ENCODE measurements around the gene STPG3.

The STPG3 gene

DNA sequence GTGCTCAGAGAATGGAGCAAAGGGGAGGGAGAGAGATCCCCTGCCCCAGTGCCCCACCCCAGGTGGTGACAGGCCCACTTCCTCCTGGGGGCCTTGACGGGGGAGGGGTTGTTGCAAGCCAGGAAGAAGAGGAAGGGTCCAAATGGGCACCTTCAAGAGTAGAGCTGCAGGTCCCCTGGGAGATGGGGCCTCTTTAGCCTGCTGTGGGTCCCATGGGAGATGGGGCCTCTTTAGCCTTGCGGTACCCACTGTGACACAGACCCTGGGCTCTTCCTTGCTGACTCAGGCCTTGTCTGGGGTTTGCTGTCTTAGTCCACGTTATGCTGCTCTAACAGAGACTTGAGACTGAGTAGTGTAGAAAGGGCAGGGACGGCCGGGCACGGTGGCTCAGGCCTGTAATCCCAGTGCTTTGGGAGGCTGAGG lies 16.9 kb downstream of the STPG3 start:
- no peak for DNase-seq

DNA sequence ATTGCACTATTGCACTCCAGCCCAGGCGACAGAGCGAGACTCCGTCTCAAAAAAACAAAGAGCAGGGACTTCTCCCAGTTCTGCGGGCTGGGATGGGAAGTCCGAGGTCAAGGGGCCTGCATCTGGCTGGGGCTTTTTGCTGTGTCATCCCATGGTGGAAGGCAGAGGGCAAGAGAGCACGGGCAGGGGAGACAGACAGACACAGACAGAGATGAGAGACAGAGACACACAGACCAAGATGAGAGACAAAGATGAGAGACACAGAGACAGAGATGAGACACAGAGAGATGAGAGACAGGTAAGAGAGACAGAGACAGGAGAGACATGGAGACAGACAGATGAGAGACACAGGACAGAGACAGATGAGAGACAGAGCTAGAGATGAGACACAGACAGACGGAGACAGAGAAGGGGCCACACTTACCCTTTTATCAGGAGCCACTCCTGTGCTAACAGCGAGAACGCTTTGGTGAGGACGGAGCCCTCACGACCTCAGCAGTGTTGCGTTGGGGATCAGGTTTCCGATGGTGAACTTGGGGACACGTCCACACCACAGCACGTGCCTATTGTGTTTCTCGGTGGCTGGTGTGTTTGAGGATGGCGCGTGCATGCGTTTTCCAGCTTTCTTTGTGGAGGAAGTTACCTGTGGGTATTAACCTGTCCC lies 17.6 kb downstream of the STPG3 start:
- no peak for DNase-seq

DNA sequence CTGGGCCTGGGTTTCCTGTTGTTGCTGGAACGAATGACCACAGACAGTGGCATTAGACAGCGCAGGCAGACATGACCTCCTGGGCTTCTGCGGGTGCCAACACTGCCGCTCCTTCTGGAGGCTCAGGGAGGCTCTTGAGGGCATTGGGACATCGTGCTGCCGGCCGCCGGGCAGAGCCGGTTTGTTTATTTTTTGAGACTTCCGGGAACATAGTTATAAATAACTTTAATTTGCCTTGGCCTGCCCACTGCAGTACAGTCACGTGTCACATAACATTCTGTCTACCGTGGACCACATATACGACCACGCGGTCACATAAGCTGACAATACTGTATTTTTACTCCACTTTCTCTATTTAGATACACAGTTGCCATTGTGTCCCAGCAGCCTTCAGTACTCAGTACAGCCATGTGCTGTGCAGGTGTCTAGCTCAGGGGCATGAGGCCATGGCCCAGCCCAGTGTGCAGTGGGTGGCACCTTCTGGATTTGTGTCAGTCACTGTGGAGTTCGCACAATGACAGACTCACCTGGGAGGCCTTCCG lies 18.2 kb downstream of the STPG3 start:
- no peak for DNase-seq

- peak; percentile 36 for DNase-seq
These were observed 20.0 kb downstream of the STPG3 start for GRCh38 chr9:137270929-137271695.

DNA sequence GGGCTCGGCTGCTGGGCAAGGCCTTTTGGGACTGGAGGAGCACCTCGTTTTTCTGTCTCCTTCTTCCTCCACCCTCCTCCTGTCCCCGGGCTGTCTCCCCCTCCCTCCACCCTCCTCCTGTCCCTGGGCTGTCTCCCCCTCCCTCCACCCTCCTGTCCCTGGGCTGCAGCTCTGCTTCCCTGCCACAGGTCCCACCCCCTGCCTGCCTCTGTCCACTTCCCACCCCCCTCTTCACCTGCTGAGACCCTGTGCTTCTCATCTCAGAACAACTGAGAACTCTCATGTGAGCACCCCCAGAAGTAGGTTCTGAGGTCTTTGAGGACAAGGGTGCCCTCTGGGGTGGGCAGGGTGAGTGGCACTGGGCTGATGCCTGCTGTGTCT lies 20.6 kb downstream of the STPG3 start:
- no peak for DNase-seq

DNA sequence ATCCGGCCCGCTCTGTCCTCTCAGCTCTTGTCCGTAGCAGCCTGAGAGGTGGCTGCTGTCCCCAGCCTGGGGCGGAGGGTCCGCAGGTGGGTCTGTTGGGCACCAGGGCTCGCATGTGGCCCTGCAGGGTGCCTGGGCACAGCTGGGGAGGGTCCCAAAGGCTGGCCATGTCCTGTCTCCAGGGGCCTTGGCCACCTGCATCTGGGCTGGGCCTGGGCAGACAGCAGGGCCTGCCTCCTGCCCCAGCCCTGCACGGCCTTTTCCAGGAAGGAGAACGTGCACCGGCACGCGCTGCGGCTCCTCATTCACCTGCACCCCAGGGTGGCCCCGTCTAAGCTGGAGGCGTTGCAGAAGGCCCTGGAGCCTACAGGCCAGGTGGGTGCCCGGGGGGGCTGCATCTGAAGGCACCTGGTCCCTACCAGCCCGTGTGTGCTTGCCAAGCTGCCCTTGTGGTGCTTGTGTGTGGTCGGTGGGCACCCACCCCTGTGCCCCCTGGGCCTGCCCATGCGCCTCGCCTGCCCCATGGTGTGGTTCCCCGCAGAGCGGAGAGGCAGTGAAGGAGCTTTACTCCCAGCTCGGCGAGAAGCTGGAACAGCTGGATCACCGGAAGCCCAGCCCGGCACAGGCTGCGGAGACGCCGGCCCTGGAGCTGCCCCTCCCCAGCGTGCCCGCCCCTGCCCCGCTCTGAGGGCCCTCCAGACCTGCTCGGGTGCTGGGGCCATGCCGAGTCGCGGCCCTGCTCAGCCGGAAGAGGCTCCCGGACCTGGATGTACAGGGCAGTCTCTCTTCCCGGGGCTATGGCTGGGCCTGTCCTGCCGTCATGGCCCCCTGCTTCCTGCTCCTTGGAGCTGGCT lies 21.4 kb downstream of the STPG3 start:
- no peak for DNase-seq

- no peak for DNase-seq
These were observed 22.0 kb downstream of the STPG3 start for GRCh38 chr9:137273095-137273490.

DNA sequence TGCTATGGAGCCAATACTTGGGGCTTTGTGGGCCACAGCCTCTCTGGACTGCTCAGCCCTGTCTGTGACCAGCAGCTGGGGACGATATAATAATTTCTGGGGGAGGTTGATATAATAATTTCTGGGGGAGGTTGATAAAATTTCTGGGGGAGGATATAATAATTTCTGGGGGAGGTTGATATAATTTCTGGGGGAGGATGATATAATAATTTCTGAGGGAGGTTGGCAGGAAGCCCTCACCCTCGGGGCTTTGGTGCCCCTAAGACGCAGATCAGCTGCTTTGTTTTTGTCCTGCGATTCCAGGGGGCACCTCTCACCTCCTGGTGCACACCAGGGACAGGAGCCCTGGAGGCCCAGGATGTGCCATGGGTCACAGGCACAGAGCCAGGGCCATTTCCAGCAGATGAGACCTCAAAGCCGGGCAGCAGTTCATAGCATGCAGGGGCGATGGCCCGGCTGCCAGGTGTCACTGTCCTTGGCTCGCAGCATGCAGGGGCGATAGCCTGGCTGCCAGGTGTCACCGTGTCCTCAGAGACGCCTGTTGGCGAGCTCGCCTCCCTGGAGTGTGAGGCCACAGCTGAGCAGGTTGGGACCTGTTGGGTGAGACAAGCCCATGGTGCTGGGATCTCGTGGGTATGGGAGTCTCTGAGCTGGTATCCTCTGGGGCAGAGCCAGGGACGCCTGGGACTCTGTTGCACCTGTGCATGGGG lies 22.7 kb downstream of the STPG3 start:
- DNase-seq: no peak

DNA sequence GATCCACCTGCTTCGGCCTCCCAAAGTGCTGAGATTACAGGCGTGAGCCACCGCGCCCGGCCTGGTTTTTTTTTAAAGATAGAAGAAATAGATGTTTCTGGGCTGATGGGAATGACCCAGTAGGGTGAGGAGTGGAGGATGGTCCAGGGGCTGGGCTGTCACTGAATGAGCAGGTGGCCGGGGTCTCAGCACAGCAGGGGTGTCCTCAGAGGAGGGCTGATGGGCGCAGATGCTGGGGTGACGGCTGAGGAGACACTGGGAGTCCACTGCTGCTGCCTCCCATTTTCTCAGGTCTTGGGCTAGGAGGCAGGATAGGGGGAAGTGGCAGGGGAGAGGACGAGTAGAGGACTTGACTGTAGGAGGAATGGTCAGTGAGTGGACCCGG lies 24.1 kb downstream of the STPG3 start:
- no peak for DNase-seq

DNA sequence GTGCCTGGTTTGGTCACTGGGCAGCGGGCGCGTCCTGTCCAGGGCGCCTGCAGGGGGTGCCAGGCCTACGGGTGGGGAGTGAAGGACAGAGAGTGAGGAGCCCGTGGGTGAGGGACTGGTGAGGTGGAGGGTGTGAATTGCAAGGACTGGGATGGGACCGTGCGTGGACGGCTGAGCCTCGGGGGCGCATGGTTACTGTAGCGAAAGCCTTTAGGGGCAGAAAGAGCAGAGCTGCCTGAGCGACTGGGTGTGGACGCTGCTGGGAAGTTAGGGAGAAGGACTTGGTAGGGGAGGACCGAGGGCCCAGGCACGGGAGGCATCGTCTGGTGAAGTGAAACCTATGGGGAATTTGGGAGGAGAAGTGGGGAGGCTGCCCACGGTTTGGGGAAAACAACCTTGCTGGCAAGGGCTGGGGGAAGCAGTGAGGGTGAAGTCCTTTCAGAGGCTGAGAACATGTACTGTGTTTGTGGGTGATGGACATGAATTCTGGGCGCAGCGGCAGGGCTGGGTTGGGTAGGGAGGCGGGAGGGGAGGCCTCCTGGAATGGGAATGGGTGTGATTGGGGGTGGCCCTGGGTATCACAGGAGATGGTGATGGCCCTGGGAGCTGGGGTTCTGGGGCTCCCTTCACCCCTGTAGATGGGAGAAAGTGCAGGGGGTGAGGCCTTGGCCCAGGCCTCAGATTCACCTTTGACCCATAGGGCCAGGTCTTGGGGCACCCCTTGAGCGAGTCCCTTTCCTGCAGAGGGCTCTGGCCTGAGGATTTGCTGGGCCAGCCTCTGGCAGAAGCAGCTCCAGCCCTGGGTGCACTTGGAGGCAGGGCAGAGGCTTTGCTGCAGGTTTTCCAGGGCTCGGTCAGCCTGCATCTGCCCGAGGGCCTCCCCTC lies 24.7 kb downstream of the STPG3 start:
- DNase-seq: no peak

GRCh38 chr9:137276473-137277328 lies 25.6 kb downstream of the STPG3 start:
- no peak for DNase-seq

DNA sequence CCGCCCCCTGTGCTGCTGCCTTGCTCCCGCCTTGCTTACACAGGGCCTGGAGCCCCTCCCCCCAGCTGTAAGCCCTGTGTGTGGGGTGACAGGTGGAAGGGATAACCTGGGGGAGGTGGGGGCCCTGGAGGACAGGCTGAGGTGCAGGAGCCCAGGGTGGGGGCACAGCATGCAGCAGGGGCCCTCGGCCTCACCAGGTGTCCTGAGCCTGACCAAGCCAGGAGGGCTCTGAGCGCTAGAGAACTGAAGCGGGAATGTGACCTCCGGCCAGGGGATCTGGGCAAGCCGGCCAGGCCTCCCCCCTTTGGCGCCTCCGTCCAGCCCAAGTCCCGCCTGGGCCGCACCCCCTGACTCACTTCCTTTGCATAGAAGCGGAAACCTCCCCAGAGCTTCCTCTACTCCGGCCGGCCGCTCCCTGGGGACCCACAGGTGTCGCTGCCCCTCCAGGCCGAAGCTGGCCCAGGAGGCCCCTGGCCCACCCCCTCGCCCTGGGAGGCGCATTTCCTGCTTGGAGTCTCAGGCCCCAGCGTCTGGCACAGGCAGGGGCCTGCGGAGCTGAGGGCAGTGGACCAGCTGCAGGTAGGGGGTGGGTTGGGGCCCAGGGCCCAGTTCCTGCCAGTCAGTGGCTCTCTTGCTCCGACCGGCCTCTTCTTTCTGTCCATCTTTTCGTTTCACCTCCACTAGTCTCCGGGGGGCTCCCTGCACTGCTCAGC lies 26.4 kb downstream of the STPG3 start, which contains the start of gene TOR4A:
Gene TOR4A (plus strand): TSS at position 398 of the 713 bp plus-strand sequence. CDS start 964 bp downstream, outside the sequence.
- DNase-seq: peak; percentile 66

DNA sequence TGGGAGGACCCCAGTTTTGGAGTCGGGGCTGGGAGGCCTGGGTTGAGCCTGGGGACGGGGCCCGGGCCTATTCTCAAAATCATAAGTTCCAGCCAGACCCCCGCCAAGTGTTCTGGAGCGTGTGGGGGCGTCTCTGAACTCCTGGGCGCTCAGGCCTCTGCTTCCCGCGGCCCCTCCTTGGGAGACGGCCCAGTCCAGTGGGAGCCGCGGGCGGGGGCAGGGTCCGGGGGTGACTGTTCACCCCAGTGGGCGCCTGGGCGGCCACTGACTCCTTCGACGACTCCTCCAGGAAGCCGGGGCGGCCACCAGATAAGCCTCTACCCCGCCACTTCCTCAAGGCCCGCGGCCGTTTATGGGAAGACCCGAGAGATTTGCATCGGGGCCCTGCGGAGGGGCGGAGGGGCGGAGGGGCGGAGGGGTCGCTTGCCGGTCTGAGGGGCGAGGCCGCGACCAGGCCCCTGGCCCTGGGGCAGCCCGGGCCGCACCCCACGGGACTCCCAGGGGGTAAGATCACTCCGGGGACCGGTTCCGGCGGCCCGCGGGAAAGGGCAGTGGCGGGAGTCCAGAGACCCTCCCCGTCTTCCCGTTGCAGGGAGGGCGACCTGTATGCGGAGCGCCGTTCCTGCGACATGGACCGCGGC lies 27.1 kb downstream of the STPG3 start:
- no peak for DNase-seq

GRCh38 chr9:137278721-137279711 lies 27.9 kb downstream of the STPG3 start:
- DNase-seq: no peak

- no peak for DNase-seq
These were observed 28.8 kb downstream of the STPG3 start for GRCh38 chr9:137279741-137280473.

- peak; percentile 22 for DNase-seq
These were observed 29.6 kb downstream of the STPG3 start for GRCh38 chr9:137280474-137281344.
